Naive thymus-derived CD4-positive, alpha-beta T cell (primary cell): ENCODE data around the gene ACTN4. TPM values are rescaled to one million over a fixed set of nuclear protein-coding genes. Genes with fewer than 3 reads are reported as not detected.

Source experiments
- ATAC-seq: fragments of 150-1000 bp; cut with Tn5 transposase; 2 replicates; pipeline ENCODE4 v1.10.0; 2021; ENCODE audit warnings: mild to moderate bottlenecking, moderate library complexity
- CTCF ChIA-PET: fragments of 350-600 bp; sonication (Branson Sonifier 250); formaldehyde crosslinking; loops from one replicate; lab custom pipeline; 2021; ENCODE audit warnings: antibody characterized with exemption; lab: Charles Lee
- POLR2A ChIA-PET: fragments of 350-600 bp; sonication (Branson Sonifier 250); formaldehyde crosslinking; loops from one replicate; lab custom pipeline; 2021; ENCODE audit warnings: antibody characterized with exemption, inconsistent platforms; lab: Charles Lee
- DNase-seq, 9 donors: peaks; one replicate each; pipeline versions ENCODE4 v3.0.0 to v3.0.0-alpha.2; 2020 to 2022; ENCODE audit warnings: mixed read lengths in 1 of 9
- H3K27ac ChIP-seq: one replicate; pipeline ENCODE4 v1.7.0; 2013; ENCODE audit warnings: mild to moderate bottlenecking, low read depth, low read length, moderate library complexity
- H3K27me3 ChIP-seq, 2 donors: one replicate each; pipeline ENCODE4 v1.7.0; 2013; ENCODE audit warnings: low read length in 2 of 2, mild to moderate bottlenecking in 2 of 2, moderate library complexity in 2 of 2; ENCODE audit not compliant: control insufficient read depth in 2 of 2, insufficient read depth in 2 of 2
- H3K36me3 ChIP-seq, 3 experiments: 1 replicate in 2 of 3; 2 replicates in 1 of 3; pipeline ENCODE4 v1.7.0; 2013; ENCODE audit warnings: low read length in 3 of 3, mild to moderate bottlenecking in 3 of 3, moderate library complexity in 1 of 3; ENCODE audit not compliant: insufficient read depth in 3 of 3, control insufficient read depth in 2 of 3
- H3K4me1 ChIP-seq, 2 donors: one replicate each; pipeline ENCODE4 v1.7.0; 2013; ENCODE audit warnings: low read length in 2 of 2, mild to moderate bottlenecking in 2 of 2, moderate library complexity in 1 of 2; ENCODE audit not compliant: control insufficient read depth in 2 of 2, insufficient read depth in 2 of 2
- H3K4me3 ChIP-seq: 2 replicates; pipeline ENCODE4 v1.7.0; 2013; ENCODE audit warnings: mild to moderate bottlenecking, low read length
- H3K9me3 ChIP-seq, 3 experiments: 1 replicate in 2 of 3; 2 replicates in 1 of 3; pipeline ENCODE4 v1.7.0; 2013; ENCODE audit warnings: low read length in 3 of 3; ENCODE audit not compliant: control insufficient read depth in 2 of 3
- H3K27ac Mint-ChIP-seq, 9 donors: one replicate each; pipeline ENCODE4 v1.8.0; 2020 to 2022; ENCODE audit warnings: mixed read lengths in 9 of 9, mild to moderate bottlenecking in 8 of 9, moderate library complexity in 5 of 9, inconsistent platforms in 2 of 9
- H3K27me3 Mint-ChIP-seq, 5 donors: one replicate each; pipeline ENCODE4 v1.8.0; 2021 to 2022; ENCODE audit warnings: mixed read lengths in 5 of 5, mild to moderate bottlenecking in 1 of 5
- H3K36me3 Mint-ChIP-seq, 5 donors: one replicate each; pipeline ENCODE4 v1.8.0; 2020 to 2022; ENCODE audit warnings: mixed read lengths in 5 of 5, mild to moderate bottlenecking in 3 of 5, inconsistent platforms in 1 of 5
- H3K4me1 Mint-ChIP-seq, 7 donors: one replicate each; pipeline ENCODE4 v1.8.0; 2020 to 2022; ENCODE audit warnings: mixed read lengths in 7 of 7, mild to moderate bottlenecking in 3 of 7, inconsistent platforms in 1 of 7
- H3K4me3 Mint-ChIP-seq, 10 donors: one replicate each; pipeline ENCODE4 v1.8.0; 2020 to 2022; ENCODE audit warnings: mild to moderate bottlenecking in 10 of 10, mixed read lengths in 10 of 10, moderate library complexity in 6 of 10, inconsistent platforms in 2 of 10
- H3K9me3 Mint-ChIP-seq, 11 donors: one replicate each; pipeline ENCODE4 v1.8.0; 2020 to 2022; ENCODE audit warnings: mixed read lengths in 11 of 11, mild to moderate bottlenecking in 4 of 11, inconsistent platforms in 1 of 11, moderate library complexity in 1 of 11
- intact Hi-C, 2 donors: fragments of 100-400 bp; cut with micrococcal nuclease; formaldehyde crosslinking; loops; one replicate each; pipeline ENCODE4 v1.15.1; 2023
- polyA plus RNA-seq, 2 donors: library from polyadenylated mRNA; unstranded; fragments of 300-500 nt; fragmentation: Illumina TruSeq; gene quantifications; one replicate each; pipeline ENCODE4 v1.2.3, GENCODE V29; 2021
- total RNA-seq, 6 experiments: library from RNA in 5 of 6; stranded (reverse) in 5 of 6; gene quantifications; 1 replicate in 5 of 6; 2 replicates in 1 of 6; pipeline ENCODE4 v1.2.3 and lab custom pipeline; 2021 to 2026

The ACTN4 gene
- total and polyA plus RNA-seq, 7 experiments from 2014 or later = 2.8 to 355 (median 52.1) TPM

DNA sequence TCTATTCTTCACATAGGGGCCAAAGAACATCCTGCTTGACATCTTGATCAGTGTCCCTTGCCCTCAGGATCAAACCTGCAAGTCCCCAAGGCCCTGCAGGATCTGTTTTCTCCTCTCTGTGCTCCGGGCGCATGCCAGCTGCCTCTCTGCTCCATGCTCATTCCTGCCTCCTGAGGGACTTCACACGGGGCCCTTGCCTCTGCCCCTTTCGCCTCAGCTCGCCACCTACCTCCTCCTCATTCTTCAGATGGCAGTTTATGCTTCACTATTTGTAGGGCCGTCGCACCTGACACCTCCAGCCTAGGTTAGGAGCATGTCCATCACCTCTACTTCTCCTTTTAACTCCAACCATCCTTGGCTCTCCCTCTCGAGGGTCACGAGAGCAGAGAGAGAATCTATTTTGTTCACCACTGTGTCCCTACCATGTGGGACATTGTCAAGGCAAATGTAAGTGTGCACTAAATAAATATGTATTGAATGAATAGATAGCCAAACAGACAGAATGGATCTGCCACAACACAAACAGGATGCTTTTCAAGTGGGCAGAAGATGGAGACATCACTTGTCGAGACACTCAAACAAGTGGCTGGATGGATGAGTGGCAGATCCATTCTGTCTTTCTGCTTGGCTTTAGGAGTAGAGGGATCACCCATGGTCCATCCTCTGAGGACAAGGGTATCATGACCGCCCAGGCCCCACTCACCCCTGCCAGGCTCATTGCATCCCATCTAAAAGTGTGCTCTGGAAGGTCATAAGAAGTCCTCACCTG is 29.6 kb downstream of the ACTN4 start:
- H3K4me1 Mint-ChIP-seq = peaks cover 29 to 80% (median 43%) of the 10 kb centered on the region in 7 donors
- no peak for ATAC-seq
- H3K9me3 ChIP-seq = no peaks in the 10 kb centered on the region
- ChIA-PET CTCF (no interaction called here), POLR2A (no interaction called here)
- no peaks in the 10 kb centered on the region for H3K36me3 ChIP-seq
- H3K27ac ChIP-seq = no peak overlapping the region
- peak overlapping the region in 2 of 9 donors; percentile 14 to 68 for H3K27ac Mint-ChIP-seq
- intact Hi-C loops = no loop called here
- no peak for DNase-seq
- peaks cover 0 to 3% of the 10 kb centered on the region in 2 donors for H3K27me3 ChIP-seq
- H3K4me3 Mint-ChIP-seq = peak overlapping the region in 2 of 10 donors; percentile 1 to 12
- H3K4me1 ChIP-seq = peaks cover 0 to 72% of the 10 kb centered on the region in 2 donors
- no peaks in the 10 kb centered on the region for H3K27me3 Mint-ChIP-seq
- H3K9me3 Mint-ChIP-seq = no peaks in the 10 kb centered on the region
- no peak overlapping the region for H3K4me3 ChIP-seq
- peaks cover 0 to 35% (median 17%) of the 10 kb centered on the region in 5 donors for H3K36me3 Mint-ChIP-seq

DNA sequence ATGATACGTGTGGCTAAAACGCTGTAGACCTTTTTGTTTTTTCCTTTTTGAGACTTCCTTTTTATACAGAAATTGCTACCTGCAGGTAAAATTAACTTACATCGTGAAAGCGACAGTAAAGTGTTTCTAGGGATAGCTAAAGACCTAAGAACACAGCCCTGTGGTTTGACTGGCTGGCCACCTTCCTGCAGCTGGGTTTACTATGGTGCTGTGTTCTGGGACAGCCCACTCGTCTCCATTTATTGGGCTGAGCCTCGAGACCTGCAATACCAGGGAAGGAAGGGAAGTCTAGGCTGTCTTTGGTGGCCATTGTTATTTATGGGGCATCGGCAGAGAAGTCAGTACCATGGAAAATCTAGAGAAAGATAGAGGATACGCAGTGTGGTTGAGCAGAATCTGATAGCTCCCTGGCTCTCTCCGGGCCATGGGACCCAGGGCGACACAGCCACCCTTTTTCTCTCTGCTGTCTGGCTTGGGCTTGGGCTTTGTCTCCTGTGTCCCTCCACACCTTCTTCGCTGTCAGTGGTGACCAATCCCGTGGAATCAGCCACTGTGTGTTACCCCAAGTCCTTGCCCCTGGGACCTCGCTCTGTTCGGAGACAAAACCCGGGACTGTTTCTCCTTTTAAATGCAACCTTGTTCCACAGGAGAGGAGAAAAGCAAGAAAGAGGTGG is 30.9 kb downstream of the ACTN4 start:
- Mint-ChIP-seq H3K4me1 (peaks cover 33 to 86% (median 51%) of the 10 kb centered on the region in 7 donors), H3K36me3 (peaks cover 3 to 40% (median 22%) of the 10 kb centered on the region in 5 donors), H3K27me3 (no peaks in the 10 kb centered on the region), H3K9me3 (peaks cover 0 to 3% (median 0%) of the 10 kb centered on the region in 11 donors), H3K27ac (peak overlapping the region in 1 of 9 donors; percentile 39), H3K4me3 (no peak overlapping the region)
- H3K27ac ChIP-seq = no peak overlapping the region
- no peak for ATAC-seq
- ChIA-PET CTCF (no interaction called here), POLR2A (no interaction called here)
- H3K27me3 ChIP-seq = peaks cover 0 to 3% of the 10 kb centered on the region in 2 donors
- intact Hi-C loops = no loop called here
- no peaks in the 10 kb centered on the region for H3K9me3 ChIP-seq
- H3K4me3 ChIP-seq = no peak overlapping the region
- no peak for DNase-seq
- peaks cover 0 to 85% of the 10 kb centered on the region in 2 donors for H3K4me1 ChIP-seq
- H3K36me3 ChIP-seq = no peaks in the 10 kb centered on the region

DNA sequence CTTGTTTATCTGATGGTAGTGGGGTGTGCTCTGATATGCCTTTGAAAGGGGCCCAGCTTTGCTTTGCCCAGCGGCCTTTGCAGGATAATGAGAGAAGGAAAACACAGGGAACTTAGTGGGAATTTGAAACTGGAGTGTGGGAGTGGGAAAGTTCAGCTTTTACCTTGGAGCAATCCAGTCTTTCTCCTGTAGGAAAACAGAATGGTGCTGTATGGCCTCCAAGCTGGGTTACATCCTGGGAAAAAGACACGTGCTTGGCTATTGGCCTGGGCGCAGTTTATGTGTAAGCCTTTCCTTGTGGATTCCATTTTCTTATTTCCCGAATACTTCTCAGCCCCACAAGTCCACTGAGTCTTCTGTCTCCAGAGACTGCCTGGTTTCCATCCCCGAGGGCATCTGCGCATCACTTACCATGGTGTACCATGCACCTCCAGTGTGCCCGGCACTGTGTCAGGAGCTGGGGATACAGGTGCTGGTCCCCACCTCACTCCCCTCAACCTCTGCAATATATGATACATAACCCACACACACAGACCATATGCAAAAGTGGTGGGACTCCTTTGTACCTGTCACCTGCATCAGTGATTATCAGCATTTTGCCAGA is 31.5 kb downstream of the ACTN4 start:
- CTCF ChIA-PET = no interaction called here
- H3K4me3 ChIP-seq = no peak overlapping the region
- H3K9me3 ChIP-seq = no peaks in the 10 kb centered on the region
- no peaks in the 10 kb centered on the region for H3K36me3 ChIP-seq
- ATAC-seq (no peak), DNase-seq (no peak)
- POLR2A ChIA-PET = no interaction called here
- intact Hi-C loops = no loop called here
- peaks cover 33 to 91% (median 51%) of the 10 kb centered on the region in 7 donors for H3K4me1 Mint-ChIP-seq
- no peak overlapping the region for H3K27ac ChIP-seq
- peaks cover 0 to 3% of the 10 kb centered on the region in 2 donors for H3K27me3 ChIP-seq
- no peak overlapping the region for H3K4me3 Mint-ChIP-seq
- peaks cover 0 to 91% of the 10 kb centered on the region in 2 donors for H3K4me1 ChIP-seq
- peaks cover 0 to 3% (median 0%) of the 10 kb centered on the region in 11 donors for H3K9me3 Mint-ChIP-seq
- H3K27ac Mint-ChIP-seq = peak overlapping the region in 1 of 9 donors; percentile 39
- H3K27me3 Mint-ChIP-seq = no peaks in the 10 kb centered on the region
- peaks cover 3 to 40% (median 22%) of the 10 kb centered on the region in 5 donors for H3K36me3 Mint-ChIP-seq

DNA sequence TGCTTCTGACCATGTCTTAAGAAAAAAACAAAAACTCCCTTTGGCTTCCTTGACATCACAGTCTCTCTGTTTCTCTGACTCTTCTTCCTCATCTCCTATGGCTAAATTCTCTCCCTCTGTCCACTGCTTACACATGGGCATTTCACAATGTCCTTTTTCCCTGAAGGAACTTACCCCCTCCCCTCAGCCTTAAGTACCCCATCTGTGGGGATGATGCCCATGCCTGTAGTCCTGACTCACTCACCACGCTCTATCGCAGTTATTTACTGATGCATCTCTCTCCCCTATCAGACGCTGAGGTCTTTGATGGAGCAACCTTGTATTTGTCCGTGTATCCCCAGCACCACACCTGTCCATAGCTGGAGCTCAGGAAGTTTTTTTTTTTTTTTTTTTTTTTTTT is 32.4 kb downstream of the ACTN4 start:
- intact Hi-C loops = loop anchor here in 1 of 2 donors (2.0 kb wide), 2 partner anchors 13 to 43 kb away; no protein-coding TSS in a partner anchor
- no peak overlapping the region for H3K27ac ChIP-seq
- H3K36me3 ChIP-seq = no peaks in the 10 kb centered on the region
- ChIA-PET POLR2A (no interaction called here), CTCF (interaction anchor here (0.6 kb wide), 1 partner anchor 110 kb away, joined by 3 read pairs; no protein-coding TSS in a partner anchor)
- no peak overlapping the region for H3K4me3 ChIP-seq
- peak overlapping the region in 2 of 10 donors; percentile 10 to 25 for H3K4me3 Mint-ChIP-seq
- no peak for DNase-seq
- peaks cover 0 to 3% (median 0%) of the 10 kb centered on the region in 11 donors for H3K9me3 Mint-ChIP-seq
- H3K4me1 ChIP-seq = peaks cover 0 to 98% of the 10 kb centered on the region in 2 donors
- H3K4me1 Mint-ChIP-seq = peaks cover 30 to 92% (median 51%) of the 10 kb centered on the region in 7 donors
- no peaks in the 10 kb centered on the region for H3K27me3 ChIP-seq
- H3K27me3 Mint-ChIP-seq = no peaks in the 10 kb centered on the region
- peaks cover 3 to 39% (median 22%) of the 10 kb centered on the region in 5 donors for H3K36me3 Mint-ChIP-seq
- no peaks in the 10 kb centered on the region for H3K9me3 ChIP-seq
- peak; percentile 12 for ATAC-seq
- peak overlapping the region in 1 of 9 donors; percentile 56 for H3K27ac Mint-ChIP-seq

DNA sequence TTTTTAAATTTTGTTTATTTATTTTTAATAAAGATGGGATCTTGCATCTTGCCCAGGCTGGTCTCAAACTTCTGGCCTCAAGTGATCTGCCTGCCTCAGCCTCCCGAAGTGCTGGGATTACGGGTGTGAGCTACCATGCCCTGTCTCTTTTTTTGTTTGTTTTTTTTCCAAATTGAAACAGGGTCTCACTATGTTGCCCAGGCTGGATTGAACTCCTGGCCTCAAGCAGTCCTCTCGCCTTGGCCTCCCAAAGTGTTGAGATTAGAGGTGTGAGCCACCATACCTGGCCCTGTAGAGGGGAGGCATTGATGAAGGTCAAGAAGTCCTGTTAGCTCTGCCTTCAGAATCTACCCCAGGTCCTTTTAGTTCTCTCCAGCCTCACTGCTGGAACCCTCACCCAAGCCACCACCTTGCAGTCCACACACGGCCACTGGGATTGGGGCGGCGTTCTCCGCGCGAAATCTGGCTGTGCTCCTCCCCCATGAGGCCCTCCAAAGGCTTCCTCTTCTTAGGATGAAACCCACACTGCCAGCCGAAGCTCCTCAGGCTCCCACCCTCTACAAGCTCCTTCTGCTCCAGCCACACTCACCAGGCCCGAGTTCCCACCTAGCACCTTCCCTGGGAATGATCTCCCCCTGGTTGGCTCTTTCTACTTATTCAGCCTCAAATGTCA is 34.9 kb downstream of the ACTN4 start:
- Mint-ChIP-seq H3K36me3 (peaks cover 0 to 33% (median 18%) of the 10 kb centered on the region in 5 donors), H3K4me1 (peaks cover 40 to 92% (median 58%) of the 10 kb centered on the region in 7 donors), H3K27me3 (no peaks in the 10 kb centered on the region), H3K9me3 (peaks cover 0 to 3% (median 0%) of the 10 kb centered on the region in 11 donors), H3K27ac (peak overlapping the region in 1 of 9 donors; percentile 60), H3K4me3 (peak overlapping the region in 1 of 10 donors; percentile 56)
- intact Hi-C loops = no loop called here
- no peak overlapping the region for H3K27ac ChIP-seq
- DNase-seq = no peak
- no peaks in the 10 kb centered on the region for H3K9me3 ChIP-seq
- ChIA-PET POLR2A (no interaction called here), CTCF (no interaction called here)
- ATAC-seq = no peak
- H3K4me1 ChIP-seq = peaks cover 18 to 95% of the 10 kb centered on the region in 2 donors
- H3K4me3 ChIP-seq = no peak overlapping the region
- no peaks in the 10 kb centered on the region for H3K36me3 ChIP-seq
- H3K27me3 ChIP-seq = no peaks in the 10 kb centered on the region

DNA sequence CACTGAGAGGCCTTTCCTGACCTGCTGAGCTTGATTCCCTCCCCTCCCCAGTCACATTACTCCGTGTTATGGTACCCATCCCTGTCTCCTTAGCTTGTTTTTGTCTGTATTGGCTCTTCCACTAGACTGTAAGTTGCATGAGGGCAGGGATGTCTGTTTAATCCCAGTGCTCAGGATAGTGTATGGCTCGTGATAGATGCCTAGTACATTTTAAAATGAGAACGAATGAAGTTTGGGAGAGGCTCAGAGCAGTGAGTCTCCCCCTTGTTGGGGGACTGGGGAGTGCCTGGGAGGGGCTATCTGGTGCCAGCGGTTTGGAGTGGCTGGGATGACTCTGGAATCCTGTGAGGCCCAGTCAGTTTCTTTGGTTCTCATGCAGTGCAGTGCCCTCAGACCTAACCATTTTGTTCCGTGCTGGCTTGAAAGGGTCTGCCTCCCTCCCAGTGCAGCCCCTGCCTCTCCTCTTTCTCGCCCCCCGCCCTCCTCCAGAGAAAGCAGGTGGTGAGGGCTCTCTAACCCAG is 35.5 kb downstream of the ACTN4 start:
- Histone ChIP-seq H3K9me3 (no peaks in the 10 kb centered on the region), H3K4me3 (no peak overlapping the region), H3K36me3 (no peaks in the 10 kb centered on the region), H3K4me1 (peaks cover 18 to 91% of the 10 kb centered on the region in 2 donors), H3K27me3 (no peaks in the 10 kb centered on the region), H3K27ac (no peak overlapping the region)
- peaks cover 0 to 3% (median 0%) of the 10 kb centered on the region in 11 donors for H3K9me3 Mint-ChIP-seq
- ATAC-seq (no peak), DNase-seq (no peak)
- H3K4me3 Mint-ChIP-seq = peak overlapping the region in 1 of 10 donors; percentile 38
- peaks cover 37 to 92% (median 60%) of the 10 kb centered on the region in 7 donors for H3K4me1 Mint-ChIP-seq
- H3K27ac Mint-ChIP-seq = peak overlapping the region in 1 of 9 donors; percentile 75
- peaks cover 0 to 30% (median 14%) of the 10 kb centered on the region in 5 donors for H3K36me3 Mint-ChIP-seq
- intact Hi-C loops = no loop called here
- ChIA-PET POLR2A (no interaction called here), CTCF (no interaction called here)
- H3K27me3 Mint-ChIP-seq = no peaks in the 10 kb centered on the region
